Hepatocyte (in vitro differentiated cells): ENCODE measurements around the gene ZC3H12C. TPM values are rescaled to one million over a fixed set of nuclear protein-coding genes. Genes with fewer than 3 reads are reported as not detected.

Source experiments
- DNase-seq: peaks from one replicate; pipeline ENCODE4 v3.0.0-alpha.2; 2016; ENCODE audit warnings: low spot score
- H2AFZ ChIP-seq: fragments of 200-600 bp; sonication (generic); 2 replicates; pipeline ENCODE4 v1.6.0; 2016; ENCODE audit warnings: antibody characterized with exemption, mild to moderate bottlenecking
- H3K27ac ChIP-seq: fragments of 200-600 bp; sonication (generic); 2 replicates; pipeline ENCODE4 v1.5.1; 2016; ENCODE audit warnings: mild to moderate bottlenecking
- H3K27me3 ChIP-seq: fragments of 200-600 bp; sonication (generic); 2 replicates; pipeline ENCODE4 v1.6.1; 2016
- H3K36me3 ChIP-seq: fragments of 200-600 bp; sonication (generic); replicated peaks from 2 replicates; pipeline ENCODE4 v1.5.1; 2016; ENCODE audit warnings: low read depth; ENCODE audit not compliant: insufficient read depth
- H3K4me1 ChIP-seq: fragments of 200-600 bp; sonication (generic); 2 replicates; pipeline ENCODE4 v1.5.1; 2016; ENCODE audit warnings: mild to moderate bottlenecking, moderate library complexity; ENCODE audit not compliant: insufficient read depth
- H3K4me2 ChIP-seq: fragments of 200-600 bp; sonication (generic); 2 replicates; pipeline ENCODE4 v1.6.0; 2016
- H3K4me3 ChIP-seq: fragments of 200-600 bp; sonication (generic); 2 replicates; pipeline ENCODE4 v1.5.1; 2016; ENCODE audit warnings: mild to moderate bottlenecking
- H3K79me2 ChIP-seq: fragments of 200-600 bp; sonication (generic); 2 replicates; pipeline ENCODE4 v1.6.0; 2017; ENCODE audit warnings: mild to moderate bottlenecking
- H3K9me2 ChIP-seq: fragments of 200-600 bp; sonication (generic); replicated peaks from 2 replicates; pipeline ENCODE4 v1.6.0; 2017; ENCODE audit warnings: mild to moderate bottlenecking; ENCODE audit not compliant: insufficient read depth
- H3K9me3 ChIP-seq: fragments of 200-600 bp; sonication (generic); 2 replicates; pipeline ENCODE4 v1.5.1; 2016; ENCODE audit warnings: low read depth, mild to moderate bottlenecking
- H4K20me1 ChIP-seq: fragments of 200-600 bp; sonication (generic); 2 replicates; pipeline ENCODE4 v1.6.0; 2016; ENCODE audit warnings: mild to moderate bottlenecking; ENCODE audit not compliant: insufficient read depth, poor library complexity, severe bottlenecking
- EZH2 ChIP-seq: fragments of 200-600 bp; sonication (generic); IDR thresholded peaks from 2 replicates; pipeline ENCODE4 v1.6.1; 2016; ENCODE audit warnings: antibody characterized with exemption, mild to moderate bottlenecking, borderline replicate concordance
- EZH2phosphoT487 ChIP-seq: fragments of 200-600 bp; sonication (generic); IDR thresholded peaks from one replicate; pipeline ENCODE4 v1.6.1; 2018; ENCODE audit warnings: antibody characterized with exemption, mild to moderate bottlenecking, low read depth, moderate library complexity; ENCODE audit not compliant: unreplicated experiment, severe bottlenecking
- WGBS: methylation state at CpG from one replicate; pipeline ENCODE4 v1.1.6; 2016; ENCODE audit warnings: low lambda C conversion rate; ENCODE audit errors: missing lambda C conversion rate; 5-methylcytosine and 5-hydroxymethylcytosine counted together
- polyA plus RNA-seq: library from polyadenylated mRNA; unstranded; fragments of >200 nt; fragmentation: Nextera tagmentation; extraction: Ambion mirVana; gene quantifications from 2 replicates; pipeline ENCODE4 v1.2.1, GENCODE V29; 2016
- total RNA-seq: library from RNA; depleted of rRNA; stranded (reverse); fragments of >200 nt; gene quantifications from 2 replicates; pipeline ENCODE4 v1.2.3, GENCODE V29; 2014
- TF ChIP-seq, protein P1 (sequence below): fragments of 200-600 bp; sonication (generic); IDR thresholded peaks from 2 replicates; pipeline ENCODE4 v1.5.1; 2016; ENCODE audit warnings: antibody characterized with exemption, mild to moderate bottlenecking; ENCODE audit not compliant: poor library complexity

Gene ZC3H12C
- total and polyA plus RNA-seq, 2 experiments from 2014 or later, result 1.7 to 12.3 TPM

DNA sequence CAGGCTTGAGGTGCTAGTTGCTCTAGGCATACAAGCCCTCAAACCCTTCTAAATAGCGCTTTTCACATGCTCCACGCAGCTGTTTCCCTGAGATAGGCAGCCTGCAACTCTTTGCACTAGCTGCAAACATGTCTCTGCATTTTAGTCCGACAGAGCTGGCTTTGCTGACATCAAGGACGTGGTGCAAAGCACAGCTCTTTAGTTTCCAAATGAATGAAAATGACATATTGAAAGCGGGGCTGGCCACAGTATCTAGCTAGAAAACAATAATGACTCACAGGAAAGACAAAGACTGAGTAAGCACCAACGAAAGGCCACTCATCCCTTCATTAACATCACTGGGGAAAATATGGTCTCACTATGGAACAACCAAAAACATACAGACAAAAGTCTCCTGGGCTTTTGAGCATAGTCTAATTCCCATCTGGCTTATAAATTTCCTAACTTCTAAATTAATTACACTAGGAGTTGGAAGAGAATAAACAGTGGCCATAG is 15.3 kb upstream of the ZC3H12C start:
- no peaks in the 10 kb centered on the region for H3K9me2 ChIP-seq
- H3K4me2 ChIP-seq, result peak overlapping the region; percentile 34
- 39% methylated on average over 6 of the region's 6 CpGs for WGBS
- no peaks in the 10 kb centered on the region for H3K79me2 ChIP-seq
- TF ChIP-seq EZH2, result no peak
- TF ChIP-seq EZH2phosphoT487, result no peak
- TF ChIP-seq, protein P1, sequence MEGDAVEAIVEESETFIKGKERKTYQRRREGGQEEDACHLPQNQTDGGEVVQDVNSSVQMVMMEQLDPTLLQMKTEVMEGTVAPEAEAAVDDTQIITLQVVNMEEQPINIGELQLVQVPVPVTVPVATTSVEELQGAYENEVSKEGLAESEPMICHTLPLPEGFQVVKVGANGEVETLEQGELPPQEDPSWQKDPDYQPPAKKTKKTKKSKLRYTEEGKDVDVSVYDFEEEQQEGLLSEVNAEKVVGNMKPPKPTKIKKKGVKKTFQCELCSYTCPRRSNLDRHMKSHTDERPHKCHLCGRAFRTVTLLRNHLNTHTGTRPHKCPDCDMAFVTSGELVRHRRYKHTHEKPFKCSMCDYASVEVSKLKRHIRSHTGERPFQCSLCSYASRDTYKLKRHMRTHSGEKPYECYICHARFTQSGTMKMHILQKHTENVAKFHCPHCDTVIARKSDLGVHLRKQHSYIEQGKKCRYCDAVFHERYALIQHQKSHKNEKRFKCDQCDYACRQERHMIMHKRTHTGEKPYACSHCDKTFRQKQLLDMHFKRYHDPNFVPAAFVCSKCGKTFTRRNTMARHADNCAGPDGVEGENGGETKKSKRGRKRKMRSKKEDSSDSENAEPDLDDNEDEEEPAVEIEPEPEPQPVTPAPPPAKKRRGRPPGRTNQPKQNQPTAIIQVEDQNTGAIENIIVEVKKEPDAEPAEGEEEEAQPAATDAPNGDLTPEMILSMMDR, result no peak
- no peaks in the 10 kb centered on the region for H3K36me3 ChIP-seq
- peak; percentile 24 for DNase-seq
- H3K9me3 ChIP-seq, result no peaks in the 10 kb centered on the region
- peaks cover 22% of the 10 kb centered on the region for H3K4me1 ChIP-seq
- H3K27ac ChIP-seq, result peak overlapping the region; percentile 82
- no peaks in the 10 kb centered on the region for H4K20me1 ChIP-seq
- H3K4me3 ChIP-seq, result no peak overlapping the region
- H2AFZ ChIP-seq, result no peak overlapping the region
- H3K27me3 ChIP-seq, result no peaks in the 10 kb centered on the region

DNA sequence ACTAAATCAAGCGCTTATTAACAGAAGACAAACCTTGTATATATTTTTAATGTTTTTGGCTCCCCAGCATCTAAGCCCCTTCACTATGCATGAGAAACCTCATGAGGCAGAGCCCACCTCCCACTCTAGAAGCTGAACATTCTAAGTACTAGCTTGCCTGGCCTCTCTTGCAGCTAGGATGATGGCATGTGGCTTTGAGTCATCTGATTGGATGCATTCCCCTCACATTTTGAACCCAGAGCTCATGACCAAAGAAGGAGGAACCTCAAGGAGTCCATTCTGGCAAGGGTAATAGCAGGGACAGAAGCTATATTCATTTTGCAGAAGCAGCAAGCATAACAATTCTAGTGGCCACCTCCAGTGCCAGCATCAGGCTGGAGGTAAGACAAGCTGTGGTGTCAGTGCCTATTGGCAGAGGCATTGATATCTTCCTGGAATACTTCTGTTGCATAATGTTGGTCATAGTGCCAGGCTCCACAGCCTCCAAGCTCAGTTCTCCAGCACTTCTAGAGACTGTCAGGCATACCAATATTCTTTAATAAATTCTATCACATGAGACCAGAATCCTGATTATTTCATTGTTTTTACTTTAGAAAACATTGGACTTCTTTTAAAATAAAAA is 14.2 kb upstream of the ZC3H12C start:
- H2AFZ ChIP-seq, result no peak overlapping the region
- no peaks in the 10 kb centered on the region for H3K9me2 ChIP-seq
- H3K27ac ChIP-seq, result no peak overlapping the region
- H3K4me1 ChIP-seq, result peaks cover 22% of the 10 kb centered on the region
- no peak overlapping the region for H3K4me2 ChIP-seq
- no peak for DNase-seq
- no peaks in the 10 kb centered on the region for H3K27me3 ChIP-seq
- H3K36me3 ChIP-seq, result no peaks in the 10 kb centered on the region
- no peak overlapping the region for H3K4me3 ChIP-seq
- TF ChIP-seq EZH2 (no peak), EZH2phosphoT487 (no peak)
- TF ChIP-seq, protein P1, result no peak
- H3K79me2 ChIP-seq, result no peaks in the 10 kb centered on the region
- no peaks in the 10 kb centered on the region for H3K9me3 ChIP-seq
- WGBS, result 100% methylated on average over 1 of the region's 1 CpG
- H4K20me1 ChIP-seq, result no peaks in the 10 kb centered on the region

DNA sequence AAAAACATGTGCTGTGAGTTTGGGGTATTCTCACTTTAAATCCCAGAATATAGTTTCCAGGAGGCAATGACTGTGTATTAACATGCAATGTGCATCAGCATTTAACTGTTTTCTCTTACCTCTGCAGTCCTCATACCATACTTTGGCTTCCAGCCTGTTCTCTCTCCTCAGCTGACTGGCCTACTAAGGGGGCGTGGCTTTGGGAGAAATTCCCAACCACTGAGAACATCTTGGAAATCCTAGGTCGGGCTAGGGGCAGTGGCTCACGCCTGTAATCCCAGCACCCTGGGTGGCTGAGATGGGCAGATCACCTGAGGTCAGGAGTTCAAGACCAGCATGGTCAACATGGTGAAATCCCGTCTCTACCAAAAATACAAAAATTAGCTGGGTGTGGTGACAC is 13.5 kb upstream of the ZC3H12C start:
- no peak overlapping the region for H2AFZ ChIP-seq
- no peaks in the 10 kb centered on the region for H3K9me2 ChIP-seq
- H3K27ac ChIP-seq, result no peak overlapping the region
- H4K20me1 ChIP-seq, result no peaks in the 10 kb centered on the region
- H3K27me3 ChIP-seq, result no peaks in the 10 kb centered on the region
- no peak for TF ChIP-seq EZH2phosphoT487
- TF ChIP-seq EZH2, result no peak
- TF ChIP-seq, protein P1, result no peak
- 88% methylated on average over 4 of the region's 4 CpGs for WGBS
- DNase-seq, result no peak
- no peak overlapping the region for H3K4me3 ChIP-seq
- H3K9me3 ChIP-seq, result no peaks in the 10 kb centered on the region
- H3K36me3 ChIP-seq, result no peaks in the 10 kb centered on the region
- no peak overlapping the region for H3K4me2 ChIP-seq
- H3K4me1 ChIP-seq, result peaks cover 22% of the 10 kb centered on the region
- no peaks in the 10 kb centered on the region for H3K79me2 ChIP-seq
